ENCODE measurements around the gene SNX15.

DNA sequence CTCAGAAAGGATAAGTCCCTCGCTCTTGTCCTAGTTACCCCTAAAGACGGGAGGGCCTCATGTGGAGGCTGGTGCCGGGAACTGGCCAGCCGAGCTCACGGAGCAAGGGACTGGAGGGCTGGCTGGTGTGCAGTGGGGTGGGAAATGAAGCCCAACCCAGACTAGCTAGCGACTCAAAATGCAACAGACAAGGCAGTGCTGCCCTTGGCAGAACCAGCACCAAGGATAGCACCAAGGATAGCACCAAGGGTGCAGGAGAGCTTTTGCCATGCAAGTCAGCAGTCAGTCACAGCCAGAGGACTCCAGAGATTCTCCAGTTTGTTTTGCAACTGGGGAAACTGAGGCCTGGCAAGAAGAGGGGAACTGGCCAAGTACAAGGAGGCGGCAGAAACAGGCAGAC, 24.0 kb upstream of the SNX15 start:
- TF ChIP-seq, protein P1, sequence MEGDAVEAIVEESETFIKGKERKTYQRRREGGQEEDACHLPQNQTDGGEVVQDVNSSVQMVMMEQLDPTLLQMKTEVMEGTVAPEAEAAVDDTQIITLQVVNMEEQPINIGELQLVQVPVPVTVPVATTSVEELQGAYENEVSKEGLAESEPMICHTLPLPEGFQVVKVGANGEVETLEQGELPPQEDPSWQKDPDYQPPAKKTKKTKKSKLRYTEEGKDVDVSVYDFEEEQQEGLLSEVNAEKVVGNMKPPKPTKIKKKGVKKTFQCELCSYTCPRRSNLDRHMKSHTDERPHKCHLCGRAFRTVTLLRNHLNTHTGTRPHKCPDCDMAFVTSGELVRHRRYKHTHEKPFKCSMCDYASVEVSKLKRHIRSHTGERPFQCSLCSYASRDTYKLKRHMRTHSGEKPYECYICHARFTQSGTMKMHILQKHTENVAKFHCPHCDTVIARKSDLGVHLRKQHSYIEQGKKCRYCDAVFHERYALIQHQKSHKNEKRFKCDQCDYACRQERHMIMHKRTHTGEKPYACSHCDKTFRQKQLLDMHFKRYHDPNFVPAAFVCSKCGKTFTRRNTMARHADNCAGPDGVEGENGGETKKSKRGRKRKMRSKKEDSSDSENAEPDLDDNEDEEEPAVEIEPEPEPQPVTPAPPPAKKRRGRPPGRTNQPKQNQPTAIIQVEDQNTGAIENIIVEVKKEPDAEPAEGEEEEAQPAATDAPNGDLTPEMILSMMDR (IDR thresholded peaks at IDR 0.05; ENCODE audit: extremely low read depth in 1 of 2, insufficient read depth in 1 of 2, low read depth in 1 of 2, low read length in 2 of 2) = no peak
- TF ChIP-seq FOS (IDR thresholded peaks at IDR 0.05; ENCODE audit: borderline replicate concordance, insufficient read depth, low read length) (no peak), POLR2A (IDR thresholded peaks at IDR 0.05; ENCODE audit: low read depth, low read length) (no peak), POLR2AphosphoS5 (IDR thresholded peaks at IDR 0.05; ENCODE audit: insufficient read depth, low read depth, low read length) (no peak), JUN (IDR thresholded peaks at IDR 0.05; ENCODE audit: borderline replicate concordance, insufficient read depth, insufficient read length, low read depth) (no peak)
- TF ChIP-seq, protein P2, sequence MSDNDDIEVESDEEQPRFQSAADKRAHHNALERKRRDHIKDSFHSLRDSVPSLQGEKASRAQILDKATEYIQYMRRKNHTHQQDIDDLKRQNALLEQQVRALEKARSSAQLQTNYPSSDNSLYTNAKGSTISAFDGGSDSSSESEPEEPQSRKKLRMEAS (IDR thresholded peaks at IDR 0.05; ENCODE audit: insufficient read depth, insufficient read length) = no peak
